NCI-H1417 (cell line): ENCODE measurements around the gene EFNA4.
A peak's percentile ranks its signal among the peaks of the same experiment; 100 is the strongest.

ENCODE experiments used
- DNase-seq, 3 experiments: peaks; one replicate each; lab custom pipeline; 2025; lab: John Stamatoyannopoulos, UW

Gene EFNA4

GRCh38 chr1:155063550-155064110, at the start of gene EFNA4:
TSS of gene EFNA4 (plus strand) at chr1:155063740. CDS start at chr1:155063824, 84 bp downstream.
- peak; percentile 57 to 91 (median 90) for DNase-seq

- DNase-seq = no peak
Measured at GRCh38 chr1:155014709-155015508, 48.6 kb upstream of the EFNA4 start.

- DNase-seq = no peak
Measured at GRCh38 chr1:155015527-155016230, 47.9 kb upstream of the EFNA4 start.

GRCh38 chr1:155016231-155016831, 47.2 kb upstream of the EFNA4 start:
- DNase-seq = no peak

GRCh38 chr1:155017041-155017945, 46.2 kb upstream of the EFNA4 start:
- DNase-seq = peak; percentile 38 to 89 (median 65)

- DNase-seq = no peak
Measured at GRCh38 chr1:155017946-155018316, 45.6 kb upstream of the EFNA4 start.

- no peak for DNase-seq
Measured at GRCh38 chr1:155018617-155019348, 44.8 kb upstream of the EFNA4 start.

- DNase-seq = peak in 1 of 3 experiments; percentile 47
Measured at GRCh38 chr1:155019377-155020245, 43.9 kb upstream of the EFNA4 start.

GRCh38 chr1:155022136-155022926, 41.2 kb upstream of the EFNA4 start:
- DNase-seq = no peak

- DNase-seq = peak in 2 of 3 experiments; percentile 48 to 70
Measured at GRCh38 chr1:155022927-155023236, 40.7 kb upstream of the EFNA4 start.

- no peak for DNase-seq
Measured at GRCh38 chr1:155023627-155024026, 39.9 kb upstream of the EFNA4 start.

- no peak for DNase-seq
Measured at GRCh38 chr1:155024315-155024714, 39.2 kb upstream of the EFNA4 start.

GRCh38 chr1:155026154-155026553, 37.4 kb upstream of the EFNA4 start:
- no peak for DNase-seq

GRCh38 chr1:155026588-155026987, 37.0 kb upstream of the EFNA4 start:
- no peak for DNase-seq

- DNase-seq = no peak
Measured at GRCh38 chr1:155029513-155030242, 33.9 kb upstream of the EFNA4 start.

GRCh38 chr1:155030243-155030795, 33.2 kb upstream of the EFNA4 start:
- no peak for DNase-seq

GRCh38 chr1:155030899-155031298, 32.6 kb upstream of the EFNA4 start:
- DNase-seq = no peak

GRCh38 chr1:155032886-155033285, 30.7 kb upstream of the EFNA4 start:
- no peak for DNase-seq
